Mesenchymal stem cell (in vitro differentiated cells and primary cell): Measurements from ENCODE around the gene BAIAP3.
A peak's percentile ranks its signal among the peaks of the same experiment; 100 is the strongest.

ENCODE experiments used
- DNase-seq: peaks from one replicate; pipeline ENCODE4 v3.0.0-alpha.2; 2013
- H2AFZ ChIP-seq: one replicate; pipeline ENCODE4 v1.6.1; 2013; ENCODE audit warnings: low read depth, mild to moderate bottlenecking, control low read depth, inconsistent platforms, low read length, moderate library complexity
- H2AK5ac ChIP-seq: 2 replicates; pipeline ENCODE4 v1.6.1; 2013; ENCODE audit warnings: low read length, moderate library complexity, mild to moderate bottlenecking, inconsistent platforms; ENCODE audit not compliant: severe bottlenecking
- H2BK120ac ChIP-seq: one replicate; pipeline ENCODE4 v1.6.1; 2013; ENCODE audit warnings: low read depth, mild to moderate bottlenecking, inconsistent platforms, low read length, moderate library complexity
- H2BK12ac ChIP-seq, 2 experiments: one replicate each; pipeline ENCODE4 v1.6.1; 2013; ENCODE audit warnings: inconsistent platforms in 2 of 2, low read length in 2 of 2, mild to moderate bottlenecking in 2 of 2, moderate library complexity in 2 of 2, control low read depth in 1 of 2
- H2BK15ac ChIP-seq: one replicate; pipeline ENCODE4 v1.6.1; 2013; ENCODE audit warnings: mild to moderate bottlenecking, low read depth, inconsistent platforms; ENCODE audit not compliant: poor library complexity, severe bottlenecking
- H2BK5ac ChIP-seq: 2 replicates; pipeline ENCODE4 v1.6.1; 2013; ENCODE audit warnings: low read depth, mild to moderate bottlenecking, low read length, control low read depth, inconsistent platforms; ENCODE audit not compliant: poor library complexity, severe bottlenecking
- H3K14ac ChIP-seq, 2 experiments: one replicate each; pipeline ENCODE4 v1.6.1; 2013; ENCODE audit warnings: inconsistent platforms in 2 of 2, low read length in 2 of 2, control low read depth in 1 of 2, mild to moderate bottlenecking in 1 of 2, moderate library complexity in 1 of 2
- H3K18ac ChIP-seq, 2 experiments: one replicate each; pipeline ENCODE4 v1.6.1; 2013; ENCODE audit warnings: inconsistent platforms in 2 of 2, low read length in 2 of 2, control low read depth in 1 of 2, low read depth in 1 of 2, mild to moderate bottlenecking in 1 of 2
- H3K23ac ChIP-seq, 2 experiments: one replicate each; pipeline ENCODE4 v1.6.1; 2013; ENCODE audit warnings: inconsistent platforms in 2 of 2, low read length in 2 of 2, mild to moderate bottlenecking in 2 of 2, moderate library complexity in 2 of 2, control low read depth in 1 of 2
- H3K27ac ChIP-seq: 2 replicates; pipeline ENCODE4 v1.5.1; 2013; ENCODE audit warnings: mild to moderate bottlenecking, moderate library complexity, low read length, control low read depth, inconsistent platforms; ENCODE audit not compliant: poor library complexity, severe bottlenecking
- H3K27me3 ChIP-seq, 2 experiments: 2 replicates each; pipeline versions ENCODE4 v1.6.1 to v1.7.0; 2013; ENCODE audit warnings: low read length in 2 of 2, mild to moderate bottlenecking in 2 of 2, moderate library complexity in 2 of 2, control low read depth in 1 of 2, inconsistent platforms in 1 of 2; ENCODE audit not compliant: control insufficient read depth in 1 of 2, insufficient read depth in 1 of 2
- H3K36me3 ChIP-seq, 2 experiments: 2 replicates each; pipeline versions ENCODE4 v1.6.1 to v1.7.0; 2013; ENCODE audit warnings: low read length in 2 of 2, control low read depth in 1 of 2, inconsistent platforms in 1 of 2, low read depth in 1 of 2, mild to moderate bottlenecking in 1 of 2; ENCODE audit not compliant: insufficient read depth in 2 of 2, control insufficient read depth in 1 of 2
- H3K4ac ChIP-seq, 2 experiments: one replicate each; pipeline ENCODE4 v1.6.1; 2013; ENCODE audit warnings: inconsistent platforms in 2 of 2, low read length in 2 of 2, mild to moderate bottlenecking in 2 of 2, moderate library complexity in 2 of 2, control low read depth in 1 of 2, low read depth in 1 of 2
- H3K4me1 ChIP-seq: 2 replicates; pipeline ENCODE4 v1.6.1; 2013; ENCODE audit warnings: low read depth, low read length, control low read depth; ENCODE audit not compliant: control insufficient read depth, insufficient read depth
- H3K4me2 ChIP-seq: 2 replicates; pipeline ENCODE4 v1.6.1; 2013; ENCODE audit warnings: low read length, mild to moderate bottlenecking, inconsistent platforms; ENCODE audit not compliant: poor library complexity, severe bottlenecking
- H3K4me3 ChIP-seq, 2 experiments: 2 replicates each; pipeline versions ENCODE4 v1.5.1 to v1.7.0; 2013; ENCODE audit warnings: low read length in 2 of 2, mild to moderate bottlenecking in 2 of 2, control low read depth in 1 of 2, low read depth in 1 of 2; ENCODE audit not compliant: insufficient read depth in 1 of 2
- H3K79me1 ChIP-seq: replicated peaks from 2 replicates; pipeline ENCODE4 v1.6.1; 2013; ENCODE audit warnings: mild to moderate bottlenecking, control low read depth, low read length, inconsistent platforms; ENCODE audit not compliant: poor library complexity, severe bottlenecking
- H3K9ac ChIP-seq: 2 replicates; pipeline ENCODE4 v1.7.0; 2013; ENCODE audit warnings: mild to moderate bottlenecking, low read length, moderate library complexity
- H3K9me3 ChIP-seq: 2 replicates; pipeline ENCODE4 v1.7.0; 2013; ENCODE audit warnings: mild to moderate bottlenecking, low read length; ENCODE audit not compliant: control insufficient read depth
- H4K8ac ChIP-seq: one replicate; pipeline ENCODE4 v1.6.1; 2013; ENCODE audit warnings: inconsistent platforms, mild to moderate bottlenecking, low read length, moderate library complexity
- H4K91ac ChIP-seq: one replicate; pipeline ENCODE4 v1.6.1; 2013; ENCODE audit warnings: mild to moderate bottlenecking, low read length, inconsistent platforms
- WGBS: methylation state at CpG from one replicate; pipeline ENCODE4 v1.1.7; 2013; ENCODE audit warnings: mixed read lengths; 5-methylcytosine and 5-hydroxymethylcytosine counted together

BAIAP3 gene

GRCh38 chr16:1320097-1320496 is 13.3 kb upstream of the BAIAP3 start:
- Histone ChIP-seq H4K8ac (no peak overlapping the region), H3K4me3 (no peak overlapping the region), H3K23ac (no peak overlapping the region), H3K36me3 (peaks cover 90 to 96% of the 10 kb centered on the region in 2 experiments), H2AK5ac (no peak overlapping the region), H2AFZ (no peak overlapping the region), H2BK12ac (no peak overlapping the region), H3K9ac (no peak overlapping the region), H4K91ac (no peak overlapping the region), H3K9me3 (no peaks in the 10 kb centered on the region), H3K4me1 (peaks cover 2% of the 10 kb centered on the region), H2BK120ac (no peak overlapping the region), H3K14ac (no peak overlapping the region), H2BK5ac (no peak overlapping the region), H3K79me1 (peaks cover 51% of the 10 kb centered on the region), H3K27me3 (no peaks in the 10 kb centered on the region), H3K4ac (no peak overlapping the region), H3K27ac (no peak overlapping the region), H3K4me2 (no peak overlapping the region), H2BK15ac (no peak overlapping the region), H3K18ac (no peak overlapping the region)
- WGBS, result 93% methylated on average over 12 of the region's 12 CpGs
- DNase-seq, result no peak

- Histone ChIP-seq H3K18ac (no peak overlapping the region), H4K8ac (no peak overlapping the region), H2BK120ac (no peak overlapping the region), H3K79me1 (peaks cover 49% of the 10 kb centered on the region), H3K4me2 (no peak overlapping the region), H3K4ac (no peak overlapping the region), H2BK15ac (no peak overlapping the region), H4K91ac (no peak overlapping the region), H3K27ac (no peak overlapping the region), H2BK12ac (no peak overlapping the region), H3K36me3 (peaks cover 90 to 96% of the 10 kb centered on the region in 2 experiments), H2BK5ac (no peak overlapping the region), H3K23ac (no peak overlapping the region), H3K9me3 (no peaks in the 10 kb centered on the region), H2AK5ac (no peak overlapping the region), H3K14ac (no peak overlapping the region), H3K9ac (no peak overlapping the region), H2AFZ (no peak overlapping the region), H3K27me3 (no peaks in the 10 kb centered on the region), H3K4me1 (peaks cover 2% of the 10 kb centered on the region), H3K4me3 (no peak overlapping the region)
- no peak for DNase-seq
- 93% methylated on average over 17 of the region's 22 CpGs for WGBS
Measured at GRCh38 chr16:1320658-1321240, 12.7 kb upstream of the BAIAP3 start.

- Histone ChIP-seq H3K9ac (no peak overlapping the region), H3K4ac (no peak overlapping the region), H3K27me3 (no peaks in the 10 kb centered on the region), H3K23ac (no peak overlapping the region), H3K9me3 (no peaks in the 10 kb centered on the region), H3K14ac (no peak overlapping the region), H2BK120ac (no peak overlapping the region), H2AK5ac (no peak overlapping the region), H4K8ac (no peak overlapping the region), H2BK15ac (no peak overlapping the region), H2BK5ac (no peak overlapping the region), H3K4me2 (no peak overlapping the region), H2BK12ac (no peak overlapping the region), H2AFZ (no peak overlapping the region), H3K27ac (no peak overlapping the region), H3K79me1 (peaks cover 46% of the 10 kb centered on the region), H4K91ac (no peak overlapping the region), H3K36me3 (peaks cover 76 to 94% of the 10 kb centered on the region in 2 experiments), H3K4me3 (no peak overlapping the region), H3K4me1 (peaks cover 2% of the 10 kb centered on the region), H3K18ac (no peak overlapping the region)
- no peak for DNase-seq
- WGBS, result 98% methylated on average over 8 of the region's 8 CpGs
Measured at GRCh38 chr16:1322407-1322806, 11.0 kb upstream of the BAIAP3 start.

GRCh38 chr16:1323296-1324239 is 9.9 kb upstream of the BAIAP3 start:
- no peak overlapping the region for H2AFZ ChIP-seq
- no peak for DNase-seq
- peak overlapping the region; percentile 10 for H4K91ac ChIP-seq
- H3K14ac ChIP-seq, result no peak overlapping the region
- H2BK120ac ChIP-seq, result no peak overlapping the region
- no peak overlapping the region for H2BK15ac ChIP-seq
- no peak overlapping the region for H3K27ac ChIP-seq
- no peak overlapping the region for H4K8ac ChIP-seq
- H3K4me2 ChIP-seq, result no peak overlapping the region
- H3K4me1 ChIP-seq, result peaks cover 2% of the 10 kb centered on the region
- no peaks in the 10 kb centered on the region for H3K9me3 ChIP-seq
- no peak overlapping the region for H2AK5ac ChIP-seq
- H3K9ac ChIP-seq, result no peak overlapping the region
- no peak overlapping the region for H3K4me3 ChIP-seq
- no peak overlapping the region for H2BK5ac ChIP-seq
- H3K36me3 ChIP-seq, result peaks cover 64 to 87% of the 10 kb centered on the region in 2 experiments
- WGBS, result 96% methylated on average over 35 of the region's 35 CpGs
- no peak overlapping the region for H3K4ac ChIP-seq
- H3K27me3 ChIP-seq, result no peaks in the 10 kb centered on the region
- H3K79me1 ChIP-seq, result peaks cover 41% of the 10 kb centered on the region
- H3K23ac ChIP-seq, result no peak overlapping the region
- H2BK12ac ChIP-seq, result no peak overlapping the region
- no peak overlapping the region for H3K18ac ChIP-seq
